Stimulated activated CD4-positive, alpha-beta T cell treated with anti-CD3 and anti-CD28 coated beads, Interleukin-15, amount 100 ng/mL, for 1 hour (primary cell): ENCODE results near the gene TNFRSF14.

Experiments used
- DNase-seq, 2 donors: peaks; one replicate each; pipeline ENCODE4 v3.0.0-alpha.2; 2020; ENCODE audit warnings: low read depth in 1 of 2, low spot score in 1 of 2

TNFRSF14 gene

DNA sequence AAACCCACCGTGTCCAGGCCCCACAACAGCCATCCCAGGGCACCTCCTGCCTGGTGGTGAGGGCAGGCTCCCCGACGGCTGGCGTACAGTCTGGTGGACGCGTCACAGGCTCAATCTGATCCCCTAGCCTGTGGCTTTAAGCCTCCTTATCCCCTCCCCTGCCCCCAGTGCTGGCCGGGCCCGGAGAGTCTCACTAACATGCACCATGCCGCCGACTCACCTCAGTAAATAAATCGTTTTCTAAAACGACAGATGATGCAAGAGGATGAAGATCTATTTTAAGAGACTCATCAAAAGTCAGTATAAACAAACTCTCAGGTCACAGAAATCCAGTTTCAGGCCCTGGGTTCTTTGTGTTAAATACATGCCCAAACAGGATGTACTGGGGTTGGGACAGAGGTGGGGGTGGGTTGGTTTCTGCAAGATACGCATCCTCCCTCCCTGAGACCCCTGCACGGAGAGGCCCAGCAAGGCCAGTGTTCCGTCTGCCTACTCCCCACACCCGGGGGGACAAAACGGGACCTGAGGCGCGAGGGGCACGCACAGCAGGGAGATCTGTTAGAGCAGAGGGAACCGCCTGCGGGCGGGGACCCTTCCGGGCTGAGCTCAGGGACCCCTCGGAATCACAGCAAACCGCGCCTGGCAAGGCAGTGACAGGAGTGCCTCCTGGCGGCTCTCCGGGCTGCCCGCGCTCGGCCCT, 32.8 kb upstream of the TNFRSF14 start:
- no peak for DNase-seq

DNA sequence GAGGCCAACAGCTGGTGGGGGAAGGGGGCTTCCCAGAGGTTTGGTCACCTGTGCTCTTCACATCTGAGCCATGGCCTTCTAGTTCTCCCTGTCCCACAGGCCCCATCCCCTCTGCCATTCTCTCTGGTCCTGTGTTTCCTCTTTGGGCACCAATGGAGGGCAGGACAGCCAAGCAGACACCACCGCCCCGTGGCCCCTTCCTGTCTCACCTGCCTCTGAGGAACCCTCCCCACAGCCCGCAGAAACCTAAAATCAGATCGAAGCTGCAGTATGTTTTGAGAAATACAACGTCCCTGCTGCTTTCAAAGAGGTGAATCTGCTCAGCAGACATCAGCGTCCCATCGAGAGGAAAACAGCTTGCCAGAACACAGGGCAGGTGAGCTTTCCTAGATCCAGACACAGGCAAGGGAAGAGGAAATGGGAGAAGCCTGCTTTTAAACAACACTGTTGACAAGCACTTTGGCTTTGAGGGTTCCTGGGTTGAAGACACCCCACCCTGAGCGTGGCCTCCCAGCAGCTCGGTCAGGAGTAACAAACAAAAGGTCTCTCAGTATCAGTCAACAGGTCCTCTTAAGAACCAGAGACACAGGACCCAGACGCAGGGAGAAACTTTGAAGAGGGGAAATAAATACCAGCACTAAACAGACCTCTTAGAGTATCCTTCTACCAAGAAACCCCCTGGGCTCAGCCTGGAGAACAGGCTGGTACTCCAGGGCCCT, 32.1 kb upstream of the TNFRSF14 start:
- DNase-seq = no peak

DNA sequence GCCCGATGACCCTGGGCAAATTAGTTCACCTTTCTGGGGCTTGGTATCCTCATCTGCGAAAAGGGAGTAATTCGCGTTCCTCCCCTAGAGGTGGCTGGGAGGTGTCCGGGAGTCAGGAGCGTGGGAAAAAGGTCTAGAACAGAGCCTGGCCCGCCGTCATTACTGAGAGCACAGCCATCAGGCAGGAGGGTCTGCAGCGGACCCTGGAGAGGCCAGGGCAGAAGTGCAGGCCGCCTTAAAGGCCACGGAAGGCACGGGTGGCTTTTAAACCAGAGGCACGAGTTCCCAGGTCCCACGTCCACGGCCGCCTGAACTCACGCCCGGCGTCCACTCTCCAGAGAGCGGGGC, 30.6 kb upstream of the TNFRSF14 start:
- no peak for DNase-seq

DNA sequence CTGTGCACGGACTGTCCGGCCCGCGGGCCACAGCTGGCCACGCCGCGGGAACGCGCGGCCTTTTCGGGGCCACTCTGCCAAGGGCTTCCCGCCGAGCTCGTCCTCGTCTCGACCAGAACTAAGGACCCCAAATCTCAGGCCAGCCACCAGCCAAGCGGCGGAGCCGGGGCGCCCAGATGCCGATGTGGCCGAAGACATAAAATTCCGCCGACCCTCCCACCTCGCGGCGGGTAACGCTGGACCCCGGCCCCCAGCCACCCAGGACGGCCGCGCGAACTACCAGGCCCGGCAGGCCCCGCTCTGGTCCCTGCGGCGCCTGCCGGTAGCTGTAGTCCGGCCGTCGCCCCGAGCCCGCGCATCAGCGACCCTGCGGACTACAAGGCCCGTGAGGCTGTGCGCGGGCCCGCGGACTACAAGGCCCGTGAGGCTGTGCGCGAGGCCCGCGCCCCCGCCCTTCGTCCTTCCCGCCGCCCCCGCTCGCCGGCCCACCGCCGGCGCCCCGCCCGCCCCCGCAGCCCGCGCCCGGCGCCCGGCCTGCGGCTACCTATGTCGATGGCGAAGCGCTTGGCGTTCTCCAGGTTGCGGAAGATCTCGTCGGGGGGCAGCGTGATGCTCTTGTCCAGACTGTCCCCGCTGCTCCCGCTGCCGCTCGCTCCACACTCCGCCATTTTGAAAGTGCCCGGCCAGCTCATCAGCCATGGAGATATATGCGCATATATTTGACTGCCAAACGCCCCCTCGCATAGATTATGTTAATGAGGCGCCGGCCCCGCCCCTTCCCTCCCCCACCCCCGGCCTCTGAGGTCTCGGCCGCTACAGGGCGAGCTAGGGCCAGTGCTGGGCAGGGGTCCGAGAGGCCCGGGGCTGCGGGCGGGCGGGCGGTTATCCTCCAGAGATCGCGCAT, 30.0 kb upstream of the TNFRSF14 start, which contains the start of gene PANK4:
Gene PANK4, minus strand, starts transcription at position 677 of the 904 bp plus-strand sequence. Its CDS starts 9 bp downstream, at position 668.
- DNase-seq = peak; percentile 78 to 82

DNA sequence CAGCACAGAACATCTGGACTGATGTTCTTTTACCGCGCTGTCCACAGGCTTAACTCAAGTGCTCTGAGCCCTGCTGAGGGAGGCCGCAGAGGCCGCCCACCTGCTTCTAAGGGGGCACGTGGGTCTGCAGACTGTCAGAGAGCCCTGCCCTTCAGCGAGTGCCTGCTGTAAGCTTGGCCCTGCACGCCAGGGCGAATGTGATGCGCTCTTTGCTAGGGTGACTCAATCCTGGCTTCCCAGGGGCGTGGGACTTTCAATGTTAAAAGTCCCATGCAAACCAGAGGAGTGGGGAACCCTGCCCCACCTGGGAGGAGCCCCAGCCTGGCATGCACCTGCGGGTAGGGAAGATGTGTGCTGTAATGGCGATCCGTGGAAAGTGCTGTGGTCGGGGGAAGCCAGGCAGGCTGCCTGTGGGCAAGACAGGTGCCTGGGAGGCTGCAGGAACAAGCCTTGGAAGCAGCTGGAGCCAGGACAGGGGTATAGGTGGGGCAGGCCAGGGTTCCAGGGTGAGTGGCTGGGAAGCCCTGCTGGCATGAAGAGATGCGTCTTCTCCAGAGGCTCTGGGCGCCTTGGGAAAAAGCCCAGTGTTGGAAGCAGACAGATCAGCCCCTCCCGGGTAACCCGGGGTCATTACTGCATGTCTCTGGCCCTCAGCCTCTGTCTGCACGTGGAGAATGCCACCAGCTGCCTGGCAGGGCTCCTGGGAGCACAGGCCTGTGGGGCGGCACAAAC, 29.2 kb upstream of the TNFRSF14 start:
- DNase-seq = peak in 1 of 2 donors; percentile 44

DNA sequence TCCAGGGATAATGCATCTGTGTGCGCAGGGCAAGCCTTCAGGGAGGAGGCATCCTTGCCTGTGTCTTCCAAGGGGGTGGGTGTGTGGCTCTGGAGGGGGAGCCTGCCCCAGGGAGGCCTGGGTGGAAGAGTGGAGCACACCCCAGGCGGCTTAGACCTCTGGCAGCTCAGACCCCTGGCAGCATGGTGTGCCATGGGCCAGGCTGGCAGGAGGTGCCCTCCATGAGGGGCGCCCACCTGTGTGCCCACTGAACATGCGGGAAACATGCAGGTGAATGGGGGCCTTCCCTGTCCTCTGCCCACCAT, 28.7 kb upstream of the TNFRSF14 start:
- no peak for DNase-seq

DNA sequence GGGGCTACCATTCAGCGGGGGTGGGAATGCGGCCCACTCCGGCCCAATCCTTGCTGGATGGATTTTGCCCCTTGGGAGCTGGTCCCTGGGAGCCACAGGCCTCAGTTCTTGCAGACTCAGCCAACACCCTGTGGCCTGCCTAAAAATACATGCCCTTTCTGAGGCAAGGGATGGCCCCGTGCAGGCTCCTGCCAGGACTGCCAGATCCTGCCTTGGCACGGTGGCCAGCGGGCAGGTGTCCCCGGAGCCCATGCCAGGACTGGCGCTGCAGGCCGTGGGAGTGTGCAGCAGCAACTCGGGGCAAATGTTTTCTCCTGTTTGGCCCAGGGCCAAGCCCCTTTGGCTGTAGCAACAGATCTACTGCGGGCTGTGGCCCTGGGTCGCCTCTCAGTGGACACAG, 28.2 kb upstream of the TNFRSF14 start:
- DNase-seq = no peak

DNA sequence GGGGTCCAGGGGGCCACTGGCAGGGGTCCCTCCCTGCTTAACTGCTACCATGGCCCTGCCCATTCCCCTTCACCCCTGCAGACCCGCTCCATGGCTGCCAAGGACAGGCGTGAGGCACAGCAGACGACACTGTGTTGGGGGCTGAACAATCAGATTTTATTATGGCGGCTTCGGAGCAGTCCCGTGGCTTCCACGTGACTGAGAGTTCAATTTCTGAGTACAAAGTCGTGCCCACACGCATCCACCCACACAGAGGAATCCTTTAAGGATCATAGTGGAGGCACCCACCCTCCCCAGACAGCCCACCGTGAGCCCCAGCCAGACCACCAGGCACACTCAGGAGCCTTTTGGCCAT, 27.6 kb upstream of the TNFRSF14 start:
- no peak for DNase-seq

DNA sequence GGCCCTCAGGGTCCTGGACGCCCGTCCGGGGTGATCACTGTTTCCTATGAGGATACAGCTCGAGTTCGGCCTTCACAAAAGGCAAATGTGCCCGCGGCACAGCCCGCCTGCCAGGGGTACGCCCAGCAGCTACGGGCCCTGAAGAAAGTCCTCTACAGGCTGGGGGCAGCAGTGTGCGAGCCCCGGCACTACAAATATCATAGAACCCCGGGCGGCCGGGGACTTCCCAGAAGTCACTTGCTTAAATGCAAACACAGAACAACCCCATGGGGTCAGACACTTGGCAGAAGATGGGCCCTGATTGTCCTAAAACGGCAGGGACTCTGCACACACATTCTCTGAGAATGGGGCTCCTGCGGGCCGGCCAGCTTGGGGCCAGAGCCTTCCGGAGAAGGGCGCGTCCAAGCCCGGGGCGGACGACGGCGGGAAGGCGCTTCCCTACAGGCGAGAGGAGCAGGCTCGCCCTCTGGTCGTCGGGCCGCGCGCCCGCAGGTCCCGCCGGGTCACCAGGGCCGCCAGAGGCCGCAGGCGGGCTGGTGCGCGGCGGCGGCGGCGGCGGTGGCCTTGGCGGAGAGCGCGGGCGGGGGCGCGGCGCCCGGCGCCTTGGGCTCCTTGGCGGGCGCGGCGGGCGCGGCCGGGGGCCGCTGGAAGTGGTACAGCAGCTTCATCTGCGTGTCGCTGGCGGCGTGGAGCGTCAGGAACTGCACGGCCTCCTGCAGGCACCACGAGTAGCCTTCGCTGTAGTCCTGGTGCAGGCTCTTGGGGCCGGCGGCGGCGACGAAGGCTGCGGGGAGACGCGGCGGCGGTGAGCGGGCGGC, 27.0 kb upstream of the TNFRSF14 start:
- DNase-seq = peak in 1 of 2 donors; percentile 43

DNA sequence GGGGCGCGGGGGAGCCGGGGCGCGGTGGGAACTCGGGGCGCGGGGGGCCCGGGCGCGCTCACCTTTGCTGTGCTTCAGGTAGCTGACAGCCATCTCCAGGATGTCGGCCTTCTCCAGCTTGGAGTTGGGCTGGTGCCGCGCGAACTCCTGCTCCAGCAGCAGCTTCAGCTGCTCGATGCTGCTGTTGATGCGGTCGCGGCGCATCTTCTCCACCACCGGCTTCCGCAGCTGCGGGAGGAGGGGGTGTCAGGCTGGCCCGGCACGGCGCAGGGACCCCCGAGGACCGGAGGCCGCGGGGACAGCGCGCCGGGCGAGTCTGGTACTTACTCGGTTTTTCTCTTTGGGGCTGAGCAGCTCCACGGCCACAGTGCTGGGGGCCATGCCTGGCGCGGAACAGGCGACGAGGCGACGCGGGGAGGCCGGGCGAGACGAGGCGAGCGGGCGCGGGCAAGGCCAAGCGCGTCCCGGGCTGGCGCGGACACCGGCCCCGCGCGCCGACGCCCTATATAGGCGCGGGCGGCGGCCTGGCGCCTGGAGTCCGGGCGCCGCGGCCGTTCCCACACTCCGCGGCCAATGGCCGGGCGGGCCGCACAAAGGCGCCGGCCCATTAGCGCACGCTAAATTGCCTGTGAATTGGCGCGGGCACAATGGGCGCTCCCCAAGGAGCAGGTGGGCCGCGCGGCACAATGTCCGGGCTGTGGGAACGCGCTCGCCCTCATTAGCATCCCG, 26.2 kb upstream of the TNFRSF14 start, which contains the start of gene HES5:
Gene HES5, minus strand, starts transcription at position 480 of the 729 bp plus-strand sequence. Its CDS starts 99 bp downstream, at position 381.
- DNase-seq = no peak

DNA sequence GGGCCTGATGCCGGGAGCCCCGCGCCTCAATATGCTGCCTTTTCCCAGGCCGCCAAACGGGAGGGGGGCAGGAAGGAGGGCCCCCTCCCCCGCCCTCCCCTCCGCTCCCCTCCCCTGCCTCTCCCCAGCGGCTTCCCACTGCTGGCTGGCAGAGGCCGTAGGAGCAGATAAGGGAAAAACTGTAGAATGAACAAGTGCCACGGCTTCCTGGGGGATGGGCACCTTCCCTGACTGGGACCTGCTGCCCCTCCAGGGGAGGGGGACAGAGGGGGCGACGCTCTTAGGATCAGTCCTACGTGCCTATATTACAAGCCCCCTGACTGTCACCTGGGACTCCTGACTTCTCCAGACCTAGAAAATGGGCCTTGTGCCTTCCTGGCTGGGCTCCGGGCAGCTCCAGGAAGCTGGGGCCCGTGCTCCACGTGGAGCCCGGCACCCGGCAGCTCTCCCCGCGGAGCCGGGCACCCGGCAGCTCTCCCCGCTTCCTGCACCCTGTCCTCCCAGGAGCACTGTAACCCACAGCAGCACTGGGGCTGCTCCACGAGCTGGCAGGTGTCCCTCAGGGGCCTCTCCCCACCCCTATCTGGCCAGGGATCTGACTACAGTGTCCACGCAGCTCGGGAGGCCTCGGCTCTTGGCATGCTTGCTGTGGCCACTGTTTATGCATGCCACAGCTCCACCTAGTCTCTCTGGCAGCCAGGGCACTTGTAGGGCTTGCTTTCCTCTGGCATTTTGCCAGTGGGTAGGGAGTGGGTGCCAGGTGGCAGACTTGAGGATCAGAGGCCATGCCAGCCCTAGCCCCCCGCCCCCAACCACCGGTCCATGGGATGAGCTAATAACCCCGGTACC, 25.4 kb upstream of the TNFRSF14 start:
- no peak for DNase-seq

DNA sequence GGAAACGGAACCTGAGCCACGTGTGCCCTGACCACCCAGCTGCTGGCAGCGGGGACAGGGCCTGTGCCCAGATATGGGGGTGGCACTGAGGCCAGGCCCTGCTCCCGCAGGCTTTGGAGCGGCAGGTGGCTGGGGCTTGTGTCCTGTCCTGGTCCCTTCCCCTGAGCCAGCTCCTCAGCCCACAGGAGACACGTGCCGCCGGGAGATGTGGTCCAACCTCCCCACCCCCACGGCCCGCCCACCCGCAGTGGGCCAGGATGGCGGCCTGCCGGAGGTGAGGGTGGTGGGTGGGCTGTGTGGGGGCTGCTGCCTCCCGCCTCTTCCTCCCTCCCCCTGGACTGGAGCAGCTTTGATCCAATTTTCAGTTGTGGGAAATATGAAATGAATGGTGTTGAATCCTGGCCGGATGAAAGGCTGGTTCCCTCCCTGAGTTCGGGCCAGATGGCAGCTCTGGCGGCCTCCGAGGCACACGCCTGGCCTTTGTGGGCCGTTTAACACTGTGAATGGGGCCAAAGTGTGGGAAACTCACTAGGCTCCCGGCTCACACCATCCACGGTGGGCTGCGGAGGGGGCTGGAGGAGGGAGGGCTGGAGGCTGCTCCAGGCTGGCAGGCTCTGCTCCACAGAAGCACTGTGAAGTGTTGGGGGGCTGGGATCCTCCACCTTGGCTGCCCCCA, 23.5 kb upstream of the TNFRSF14 start:
- no peak for DNase-seq

DNA sequence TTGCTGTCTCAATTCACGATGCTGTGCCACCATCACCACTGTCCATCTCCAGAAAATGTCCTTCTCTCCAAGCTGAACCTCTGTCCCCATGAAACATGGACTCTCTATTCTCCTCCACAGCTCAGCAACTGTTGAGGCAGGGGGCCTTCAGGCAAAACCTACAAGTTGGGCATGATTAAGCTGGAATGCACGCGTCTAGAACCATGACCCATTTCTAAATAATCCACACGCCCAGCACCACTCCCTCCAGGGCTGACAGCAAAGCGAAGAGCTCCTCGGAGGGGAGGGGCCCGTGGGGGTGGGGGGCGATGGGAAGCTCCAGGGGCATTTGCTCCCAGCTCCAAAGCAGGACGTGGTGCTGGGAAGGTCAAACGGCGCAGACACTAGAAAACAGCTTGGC, 22.8 kb upstream of the TNFRSF14 start:
- DNase-seq = no peak

DNA sequence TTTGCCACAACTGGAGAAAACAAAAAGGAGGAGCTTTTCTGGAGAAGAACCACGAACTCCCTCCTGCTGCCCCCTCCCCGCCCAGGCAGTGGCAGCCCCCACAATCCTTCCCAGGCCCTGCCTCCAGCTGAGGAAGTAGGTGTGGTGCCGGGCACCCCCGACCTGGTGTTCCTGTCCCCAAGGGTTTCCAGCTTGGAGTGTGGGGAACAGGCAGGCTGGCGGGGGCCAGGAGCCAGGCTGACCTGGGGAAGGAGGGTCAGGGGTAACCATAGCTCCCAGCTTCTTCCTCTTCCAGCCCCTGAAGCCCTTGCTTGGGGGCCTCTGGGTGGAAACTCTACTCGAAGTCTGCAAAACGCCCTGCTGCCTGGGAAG, 21.9 kb upstream of the TNFRSF14 start:
- DNase-seq = no peak

DNA sequence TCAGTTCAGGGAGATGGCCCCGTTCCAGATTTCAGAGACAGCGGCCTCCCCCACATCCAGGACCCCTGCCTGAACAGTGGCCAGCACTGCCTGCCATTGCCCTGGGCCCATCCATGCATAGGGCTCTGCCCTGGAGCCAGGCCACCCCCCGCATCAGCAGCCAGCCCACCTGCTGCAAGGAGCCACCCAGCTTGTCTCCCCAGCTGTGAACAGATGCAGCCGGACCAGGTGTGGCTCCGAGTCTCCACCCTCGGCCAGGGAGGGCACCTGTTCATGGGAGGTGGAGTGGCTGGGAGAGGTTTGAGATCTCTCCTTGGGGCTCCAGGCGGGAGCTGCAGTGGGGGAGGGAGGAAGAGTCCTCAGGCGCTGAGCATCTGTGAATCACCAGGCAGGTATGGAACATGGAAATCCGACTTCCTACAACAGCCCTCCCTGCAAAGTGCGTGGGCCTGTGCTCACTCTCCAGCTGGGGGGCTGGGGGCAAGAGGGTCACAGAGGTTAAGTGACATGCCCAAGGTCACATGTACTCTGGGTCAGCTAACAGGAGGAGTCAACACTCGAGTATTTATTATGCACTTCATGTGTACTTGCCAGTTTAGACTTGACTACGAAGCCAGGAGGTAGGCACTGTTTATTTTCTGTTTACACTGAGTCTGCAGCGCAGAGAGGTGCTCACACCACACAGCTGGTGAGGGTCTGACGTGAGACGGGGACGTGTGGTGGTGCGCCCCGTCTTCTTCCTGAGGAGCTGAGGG, 21.3 kb upstream of the TNFRSF14 start:
- DNase-seq = no peak

DNA sequence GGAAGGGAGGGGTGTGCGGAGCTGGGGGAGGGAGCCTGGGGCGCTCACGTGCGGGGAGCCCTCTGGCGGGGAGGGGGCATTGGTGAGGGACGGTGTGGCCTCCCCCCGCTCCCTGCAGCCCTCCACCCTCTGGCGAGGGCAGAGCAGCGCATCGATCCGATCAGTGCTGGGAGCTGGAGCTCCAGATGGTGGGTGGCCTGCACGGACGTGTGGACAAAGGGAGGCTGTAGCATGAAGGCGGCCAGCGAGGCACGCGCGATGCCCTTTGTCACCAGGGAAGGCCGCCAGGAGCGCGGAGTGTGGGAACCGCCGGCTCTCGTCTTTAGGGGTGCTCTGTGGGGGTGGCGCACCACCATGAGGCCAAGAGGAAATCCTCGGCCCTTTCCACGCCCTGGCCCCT, 20.7 kb upstream of the TNFRSF14 start:
- no peak for DNase-seq

DNA sequence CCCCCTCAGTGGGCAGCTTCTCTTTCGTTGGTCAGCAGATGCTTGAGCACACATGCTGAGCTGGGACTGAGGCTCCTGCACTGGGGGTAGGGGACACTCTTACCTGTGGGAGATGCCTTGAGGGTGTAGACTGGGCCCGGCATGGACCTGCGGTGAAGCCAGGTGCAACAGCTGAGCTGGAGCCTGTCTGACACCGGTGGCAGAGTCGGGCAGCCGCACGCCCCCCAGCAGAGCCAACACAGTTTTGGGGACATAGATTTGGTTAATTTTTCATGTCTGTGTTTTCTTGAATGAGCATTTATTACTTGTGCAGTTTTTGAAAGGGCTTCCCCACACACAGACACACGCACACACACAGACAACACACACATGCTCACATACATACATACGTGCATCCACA, 20.2 kb upstream of the TNFRSF14 start:
- DNase-seq = no peak

DNA sequence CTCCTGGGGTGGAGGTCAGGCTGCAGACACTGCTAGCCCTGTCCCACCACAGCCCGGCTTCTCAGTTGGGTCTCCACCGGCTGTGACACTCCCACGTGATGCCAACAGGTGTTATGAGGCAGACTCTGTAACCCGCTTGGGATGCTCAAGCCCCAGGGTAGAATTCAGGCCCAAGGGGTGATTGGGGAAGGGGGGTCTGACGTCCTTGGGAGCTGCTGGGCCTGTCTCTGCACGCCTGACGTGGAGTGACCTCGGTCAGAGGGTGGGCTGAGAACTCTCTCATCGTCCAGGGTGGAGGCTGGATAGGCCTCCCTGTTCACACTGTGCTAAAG, 18.4 kb upstream of the TNFRSF14 start:
- no peak for DNase-seq
